Measurements from ENCODE around the gene RASSF3.
"Not testable (repeated sequence)": the region's sequence is repeated elsewhere in the genome, so short reads cannot be mapped to it uniquely, and the experiment has no call there.

RASSF3 gene

GRCh38 chr12:64624035-64624434, 13.7 kb downstream of the RASSF3 start:
- no peak for TF ChIP-seq CTCF (IDR thresholded peaks at IDR 0.05; ENCODE audit: extremely low read depth, missing control alignments)
- no peak for DNase-seq (ENCODE audit: low spot score)

- DNase-seq (ENCODE audit: low spot score): peak; percentile 47
- no peak for TF ChIP-seq CTCF (IDR thresholded peaks at IDR 0.05; ENCODE audit: extremely low read depth, missing control alignments)
Observed at GRCh38 chr12:64625243-64626077, 15.2 kb downstream of the RASSF3 start.

GRCh38 chr12:64626588-64626987, 16.3 kb downstream of the RASSF3 start:
- DNase-seq (ENCODE audit: low spot score): not testable (repeated sequence)

GRCh38 chr12:64627771-64628170, 17.5 kb downstream of the RASSF3 start:
- DNase-seq (ENCODE audit: low spot score): no peak
- TF ChIP-seq CTCF (IDR thresholded peaks at IDR 0.05; ENCODE audit: extremely low read depth, missing control alignments): no peak

GRCh38 chr12:64631197-64631596, 20.9 kb downstream of the RASSF3 start:
- no peak for TF ChIP-seq CTCF (IDR thresholded peaks at IDR 0.05; ENCODE audit: extremely low read depth, missing control alignments)
- DNase-seq (ENCODE audit: low spot score): no peak

- DNase-seq (ENCODE audit: low spot score): no peak
- no peak for TF ChIP-seq CTCF (IDR thresholded peaks at IDR 0.05; ENCODE audit: extremely low read depth, missing control alignments)
Observed at GRCh38 chr12:64633011-64633939, 23.0 kb downstream of the RASSF3 start.

- DNase-seq (ENCODE audit: low spot score): no peak
- no peak for TF ChIP-seq CTCF (IDR thresholded peaks at IDR 0.05; ENCODE audit: extremely low read depth, missing control alignments)
Observed at GRCh38 chr12:64633940-64634337, 23.6 kb downstream of the RASSF3 start.

Data from GM20000 (cell line).